NAMALWA (cell line): ENCODE measurements around the gene TMEM132D.

Source experiments
- DNase-seq: peaks from one replicate; pipeline ENCODE4 v3.0.0-alpha.2; 2015; ENCODE audit warnings: low spot score

TMEM132D gene

DNA sequence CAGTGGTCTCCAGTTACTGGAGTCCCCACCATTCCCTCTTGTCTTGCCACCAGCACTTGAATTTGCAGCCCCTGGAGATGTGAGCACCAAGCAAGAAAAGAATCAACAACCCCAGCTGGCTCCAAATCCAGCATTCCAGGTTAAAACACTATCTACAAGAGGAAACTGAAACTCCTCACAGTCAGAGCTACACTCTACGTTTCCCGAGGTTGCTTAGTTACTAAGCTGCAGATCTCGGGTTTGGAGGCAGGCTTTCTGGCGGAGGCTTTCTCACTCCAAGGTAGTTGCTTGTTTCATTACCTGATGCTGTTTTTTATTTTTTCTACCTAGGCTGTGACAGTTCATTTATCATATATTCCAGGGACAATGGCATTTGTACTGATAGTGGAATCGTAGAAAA is 802.4 kb downstream of the TMEM132D start:
- no peak for DNase-seq

DNA sequence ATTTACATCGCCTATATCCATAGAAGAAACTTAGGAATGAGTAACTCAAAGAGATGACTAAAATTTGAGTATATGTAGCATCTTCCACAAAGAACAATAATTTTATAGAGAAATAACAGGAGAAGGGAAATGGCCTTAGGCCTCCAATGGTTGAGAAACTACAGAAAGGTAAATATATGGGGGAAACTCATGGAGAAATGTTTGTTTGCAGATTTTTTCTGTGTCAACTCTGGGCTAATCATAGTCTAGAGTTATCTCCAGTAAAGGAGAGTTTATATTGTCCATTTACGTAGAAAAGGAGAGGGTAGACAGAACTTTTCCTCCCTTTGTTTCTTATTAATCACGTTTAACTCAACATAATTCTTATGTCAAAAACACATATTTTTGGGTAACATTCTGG is 806.4 kb downstream of the TMEM132D start:
- DNase-seq: no peak

DNA sequence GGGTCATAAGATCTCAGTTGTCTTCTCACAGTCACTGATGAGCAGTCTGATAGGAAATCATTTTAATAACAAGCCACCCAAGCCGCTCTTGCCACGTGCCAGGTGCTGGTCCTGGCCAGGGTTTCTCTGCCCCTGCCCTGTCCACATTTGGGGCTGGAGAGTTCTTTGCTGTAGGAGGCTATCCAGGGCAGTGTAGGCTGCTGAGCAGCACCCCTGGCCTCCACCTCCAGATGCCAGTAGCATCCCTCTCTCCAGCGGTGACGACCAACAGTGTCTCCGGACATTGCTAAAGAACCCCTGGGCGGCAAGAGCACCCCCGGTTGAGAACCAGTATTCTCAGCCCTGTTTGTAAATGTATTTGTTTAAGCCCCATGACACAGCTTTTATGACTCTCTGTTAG is 806.9 kb downstream of the TMEM132D start:
- DNase-seq: no peak

DNA sequence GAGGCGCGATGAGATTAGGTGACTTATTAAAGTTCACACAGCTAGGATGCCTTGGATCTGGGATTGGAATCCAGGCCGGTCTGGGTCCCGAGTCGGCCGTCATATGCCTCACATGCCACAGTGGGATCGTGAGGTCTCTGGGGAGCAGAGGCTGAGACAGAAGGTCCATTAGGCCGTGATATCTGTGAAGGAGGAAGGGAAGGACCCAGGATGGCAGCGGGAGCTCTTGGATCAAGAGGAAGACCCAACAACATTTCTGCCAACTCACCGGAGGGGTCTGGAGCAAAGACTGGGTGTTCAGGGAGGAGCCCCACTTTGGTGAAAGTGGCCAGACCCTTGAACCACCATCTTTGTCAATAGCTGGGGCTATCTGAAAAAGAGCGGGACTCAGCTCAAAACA is 807.6 kb downstream of the TMEM132D start:
- no peak for DNase-seq

DNA sequence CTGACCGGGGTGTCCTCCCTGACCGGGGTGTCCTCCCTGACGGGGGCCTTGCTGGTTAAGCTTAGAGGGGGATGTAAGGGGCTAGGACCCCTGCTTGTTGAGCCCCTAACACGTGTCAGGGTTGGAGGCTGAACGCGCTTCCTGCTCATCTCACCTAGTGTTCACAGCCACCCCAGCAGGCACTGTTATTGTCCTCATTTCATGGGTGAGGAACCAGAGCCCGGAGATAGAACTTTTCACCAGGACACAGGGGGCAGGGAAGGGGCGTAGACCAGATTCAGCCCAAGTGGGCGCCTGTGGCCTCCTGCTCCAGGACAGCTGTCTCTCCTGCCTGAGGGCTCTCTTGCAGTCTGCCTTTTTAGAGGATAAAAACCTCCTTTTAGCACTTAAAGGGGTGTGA is 814.2 kb downstream of the TMEM132D start:
- no peak for DNase-seq

DNA sequence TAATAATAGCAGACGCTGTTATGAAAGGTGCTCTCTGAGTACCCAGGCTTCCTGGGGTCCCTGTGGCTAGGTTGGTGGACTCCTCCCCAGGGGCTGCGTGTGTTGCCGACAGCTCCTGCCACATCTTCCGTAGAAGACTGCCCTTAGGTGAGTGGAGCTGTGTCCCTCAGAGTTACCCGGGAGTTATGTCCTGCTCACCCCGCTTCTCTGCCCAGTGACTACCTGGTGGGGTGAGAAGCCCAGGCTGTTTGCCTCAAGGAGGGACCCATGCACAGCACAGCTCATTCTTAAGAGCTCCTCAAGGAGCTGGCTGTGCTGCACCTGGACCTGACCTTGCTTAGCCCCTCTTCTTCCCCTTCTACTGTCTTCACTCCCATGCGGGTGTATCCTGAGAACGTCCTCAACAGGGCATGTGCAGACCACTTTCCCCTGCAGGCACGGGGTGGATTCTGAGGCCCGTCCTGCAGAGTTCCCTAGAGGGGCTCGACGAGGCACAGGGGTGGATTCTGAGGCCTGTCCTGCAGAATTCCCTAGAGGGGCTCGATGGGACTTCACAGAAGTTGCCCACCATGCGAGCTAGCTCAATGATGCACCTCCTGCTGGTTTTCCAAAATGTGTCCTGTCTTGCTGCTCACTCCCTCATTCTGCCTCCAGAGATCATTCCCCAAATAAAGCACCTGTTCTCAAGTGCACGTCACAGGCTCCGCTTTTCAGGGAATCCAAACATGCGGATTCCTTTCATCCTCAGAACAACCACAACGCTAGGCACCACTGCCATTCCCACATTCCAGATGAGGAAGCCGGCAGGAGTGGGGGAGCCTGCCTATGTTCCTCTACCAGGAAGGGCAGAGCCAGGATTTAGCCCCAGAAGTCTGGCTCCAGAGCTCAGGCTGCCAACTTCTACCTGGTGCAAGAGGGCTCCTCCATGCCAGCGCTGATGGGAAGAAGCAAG is 818.7 kb downstream of the TMEM132D start:
- DNase-seq: no peak

DNA sequence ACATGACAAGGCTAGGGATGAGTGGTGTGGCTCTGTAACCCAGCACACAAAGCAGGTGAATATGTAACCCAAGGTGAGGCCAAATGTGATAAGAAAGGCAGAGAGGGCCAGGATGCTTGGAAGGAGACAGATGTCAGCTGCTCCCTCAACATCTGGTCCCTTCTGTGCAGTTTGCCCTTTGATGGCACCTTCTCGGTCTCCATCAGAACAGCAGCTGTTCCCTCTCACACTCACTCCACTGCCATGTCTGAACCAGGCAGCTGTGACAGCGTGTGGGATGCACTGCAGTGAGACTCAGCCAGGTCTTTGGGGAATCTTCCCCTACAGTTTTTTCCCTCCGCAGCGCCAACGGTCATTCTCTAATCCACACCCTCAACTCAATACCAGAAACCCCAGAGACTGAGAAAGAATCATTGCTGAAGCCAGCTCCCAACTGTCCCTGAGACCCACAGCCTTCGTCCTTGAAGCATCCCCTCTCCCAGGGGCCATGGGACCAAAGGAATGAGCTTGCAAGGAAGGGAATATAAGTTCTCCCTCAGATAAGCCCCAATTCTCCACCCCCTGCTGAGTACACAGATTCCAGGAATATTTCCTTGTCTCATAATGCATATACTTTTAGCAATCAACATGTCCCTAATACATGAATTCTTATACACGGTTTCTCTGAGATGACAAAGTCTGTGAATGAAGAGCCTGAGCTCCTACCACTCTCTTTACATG is 820.5 kb downstream of the TMEM132D start:
- no peak for DNase-seq

DNA sequence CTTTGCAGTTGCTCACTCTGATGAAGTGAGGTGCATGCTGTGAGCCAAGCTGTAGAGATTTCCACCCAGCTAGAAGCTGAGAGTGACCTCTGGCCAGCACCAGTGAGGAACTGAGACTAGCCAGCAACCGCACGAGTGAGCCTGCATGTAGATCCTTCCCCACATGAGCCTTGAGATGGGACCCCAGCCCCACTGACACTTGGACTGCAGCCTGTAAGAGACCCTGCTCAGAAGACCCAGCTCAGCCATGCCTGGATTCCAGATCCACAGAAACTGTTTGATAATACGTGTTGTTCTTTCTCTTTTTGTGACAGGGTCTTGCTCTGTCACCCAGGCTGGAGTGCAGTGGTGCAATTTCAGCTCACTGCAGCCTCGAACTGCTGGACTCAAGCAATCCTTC is 821.4 kb downstream of the TMEM132D start:
- no peak for DNase-seq

DNA sequence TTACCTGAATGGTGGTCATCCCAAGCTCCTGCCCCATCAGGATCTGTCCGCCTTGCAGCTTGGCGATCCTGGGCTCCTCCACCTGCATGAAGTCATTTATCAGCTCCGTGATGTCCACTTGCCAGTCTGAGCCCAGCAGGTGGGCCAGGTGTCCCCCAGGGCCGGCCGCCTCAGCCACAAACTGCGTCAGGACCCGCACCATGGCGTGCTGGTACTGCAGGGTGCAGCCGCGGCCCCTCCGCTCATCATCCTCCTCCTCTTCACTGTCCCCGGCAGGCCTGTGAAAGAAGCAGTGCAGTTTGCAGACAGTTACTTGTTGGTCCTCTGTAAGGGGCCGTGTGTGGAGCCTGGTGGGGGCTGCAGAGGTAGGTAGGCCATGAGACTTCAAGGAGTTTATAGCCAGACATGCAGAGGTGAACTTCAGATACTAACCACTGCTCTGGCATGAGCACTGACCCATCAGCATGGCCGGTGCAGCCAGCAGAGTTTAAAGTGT is 822.0 kb downstream of the TMEM132D start:
- no peak for DNase-seq

DNA sequence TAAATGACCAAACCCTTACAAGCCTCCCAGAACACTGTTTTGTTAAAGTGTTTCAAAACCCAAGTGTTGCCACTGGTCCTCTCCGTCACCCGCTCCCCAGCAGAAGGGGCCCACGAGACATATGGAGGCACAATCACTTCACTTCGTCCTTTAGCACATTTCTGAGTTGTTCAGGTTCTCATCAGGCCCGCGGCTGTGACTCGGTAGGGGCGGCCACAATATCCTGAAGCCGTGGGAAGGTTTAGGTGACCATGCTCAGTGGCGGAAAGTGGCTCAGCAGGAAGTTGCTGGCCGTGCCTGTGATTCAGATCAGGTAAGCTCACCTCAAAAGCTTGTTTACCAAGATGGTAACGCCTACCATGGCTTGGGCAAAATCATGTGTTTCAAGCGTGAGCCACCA is 823.0 kb downstream of the TMEM132D start:
- DNase-seq: no peak

DNA sequence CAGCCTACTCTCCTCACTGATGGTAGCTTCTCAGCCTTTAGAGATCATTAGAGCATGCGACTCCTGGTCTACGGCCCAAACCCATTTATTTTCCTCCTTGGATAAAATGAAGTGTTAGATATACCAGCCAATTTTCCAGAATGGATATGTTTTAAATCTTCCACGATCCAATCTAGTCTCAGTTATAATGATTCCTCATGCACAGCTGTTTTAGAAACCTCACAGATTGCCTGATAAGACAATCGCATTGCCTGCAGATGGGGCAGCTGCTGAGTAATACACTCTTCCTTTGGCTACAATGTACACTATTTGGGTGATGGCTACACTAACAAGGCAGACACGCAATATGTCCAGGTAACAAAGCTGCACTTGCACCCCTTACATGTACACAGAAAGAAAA is 823.4 kb downstream of the TMEM132D start:
- no peak for DNase-seq

DNA sequence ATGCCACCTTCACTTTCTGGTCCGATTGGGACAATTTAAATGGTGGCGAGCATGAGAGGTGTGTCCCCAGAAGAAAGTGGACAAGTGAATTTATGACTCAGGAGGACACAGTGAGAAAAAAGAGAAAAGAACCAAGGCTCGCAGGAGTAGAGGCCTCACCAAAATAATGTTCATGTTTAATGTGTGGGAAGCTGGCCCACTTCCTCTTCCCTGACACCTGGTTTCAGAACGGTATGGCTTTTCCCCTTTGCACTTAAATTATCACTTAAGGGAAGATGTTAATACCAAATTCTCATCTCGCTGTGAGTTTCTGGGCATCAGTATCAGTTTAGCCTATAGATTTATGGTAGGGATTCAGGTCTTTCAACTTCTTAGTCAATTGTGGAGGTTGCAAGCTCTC is 824.1 kb downstream of the TMEM132D start:
- no peak for DNase-seq

DNA sequence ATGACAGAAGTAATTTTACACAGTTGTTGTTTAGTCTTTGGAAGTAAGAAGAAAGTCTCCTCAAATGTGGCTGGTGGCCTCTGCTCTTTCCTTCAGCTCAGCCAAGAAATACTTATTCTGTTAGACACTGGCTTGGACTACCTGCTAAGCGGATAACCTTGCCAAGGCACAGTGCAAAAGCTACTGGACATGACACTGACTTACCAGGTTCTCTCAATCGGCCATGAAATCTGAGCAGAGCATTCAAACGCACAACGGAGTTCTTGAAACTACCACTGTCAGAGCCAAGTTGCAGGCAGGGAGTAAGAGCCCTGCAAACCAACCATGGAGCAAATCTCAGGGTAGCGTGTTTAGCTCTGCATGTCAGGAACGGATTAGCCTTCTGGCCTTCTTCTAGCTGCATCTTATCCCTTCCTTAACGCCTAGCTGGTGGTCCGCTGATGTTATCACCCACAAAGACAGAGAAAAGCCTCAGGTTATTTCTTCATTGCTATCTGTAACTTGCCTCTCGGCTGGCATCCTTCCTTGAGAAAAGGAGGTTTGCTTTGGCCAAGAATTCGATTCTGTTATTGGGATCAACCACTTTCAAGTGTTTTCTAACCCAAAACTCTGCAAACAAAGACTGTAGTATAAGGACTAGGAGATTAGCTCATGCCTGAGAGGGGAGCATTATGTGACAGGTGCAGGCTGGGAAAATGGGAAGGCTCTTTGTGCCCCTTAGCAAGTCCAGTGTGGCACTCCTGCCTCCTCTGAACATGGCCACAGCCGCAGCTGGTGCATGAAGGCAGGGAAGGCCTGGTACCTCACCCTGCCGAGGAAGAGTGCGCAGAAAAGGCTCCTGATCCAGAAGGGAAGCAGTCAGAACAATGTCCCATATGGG is 827.1 kb downstream of the TMEM132D start:
- no peak for DNase-seq

DNA sequence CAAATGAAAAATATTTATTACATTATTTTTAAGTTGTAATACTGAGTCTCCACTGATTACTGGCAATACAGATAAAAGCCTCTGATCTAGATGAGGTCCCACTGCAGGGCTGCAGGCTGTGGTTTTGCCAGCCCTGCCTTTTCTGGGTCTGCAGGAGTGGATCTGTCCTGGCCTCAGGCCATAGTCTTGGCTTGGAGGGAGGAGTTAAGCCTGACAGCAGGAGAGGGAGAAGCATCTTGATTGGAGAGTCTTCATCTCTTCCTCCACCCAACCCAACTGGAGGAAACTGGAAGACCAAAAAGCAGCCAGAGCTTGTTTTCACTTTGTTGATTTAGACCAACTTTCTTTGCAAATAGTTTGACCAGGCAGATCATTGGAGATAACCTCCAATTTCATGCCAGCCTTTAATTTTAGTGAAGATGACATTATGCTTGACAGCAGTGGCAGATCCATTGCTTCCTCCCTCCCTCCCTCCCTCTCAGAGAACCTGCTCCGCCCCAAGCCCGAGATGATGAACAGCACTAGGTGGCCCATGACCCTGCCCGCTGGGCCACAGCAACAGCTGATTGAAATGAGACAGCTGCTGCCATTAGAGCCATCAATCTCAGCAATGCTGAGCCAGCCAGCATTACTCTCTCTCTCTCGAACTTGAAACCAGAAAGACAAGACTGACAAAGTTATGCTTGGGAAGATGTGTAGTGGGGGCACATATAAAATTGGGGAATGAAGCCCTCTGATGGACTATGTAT is 828.2 kb downstream of the TMEM132D start:
- DNase-seq: no peak

DNA sequence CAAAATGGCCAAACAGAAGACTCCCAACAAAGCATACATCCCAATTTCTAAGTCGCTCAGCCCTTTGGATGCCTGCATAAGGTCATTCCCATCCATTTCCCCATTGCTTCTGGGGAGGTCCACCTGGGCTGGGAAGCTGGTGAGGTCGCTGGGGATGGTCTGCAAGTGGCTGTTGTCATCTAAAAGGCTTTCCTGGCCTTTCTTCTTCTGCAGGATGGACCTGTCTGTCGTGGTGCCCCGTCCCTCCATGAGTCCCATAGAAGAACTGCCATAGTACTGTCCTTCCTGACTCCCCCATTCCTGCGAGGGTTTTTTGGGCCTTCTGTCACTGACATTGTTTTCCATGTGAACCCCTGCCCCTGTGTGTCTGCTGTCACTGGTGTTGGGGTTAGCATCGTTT is 829.4 kb downstream of the TMEM132D start:
- no peak for DNase-seq

DNA sequence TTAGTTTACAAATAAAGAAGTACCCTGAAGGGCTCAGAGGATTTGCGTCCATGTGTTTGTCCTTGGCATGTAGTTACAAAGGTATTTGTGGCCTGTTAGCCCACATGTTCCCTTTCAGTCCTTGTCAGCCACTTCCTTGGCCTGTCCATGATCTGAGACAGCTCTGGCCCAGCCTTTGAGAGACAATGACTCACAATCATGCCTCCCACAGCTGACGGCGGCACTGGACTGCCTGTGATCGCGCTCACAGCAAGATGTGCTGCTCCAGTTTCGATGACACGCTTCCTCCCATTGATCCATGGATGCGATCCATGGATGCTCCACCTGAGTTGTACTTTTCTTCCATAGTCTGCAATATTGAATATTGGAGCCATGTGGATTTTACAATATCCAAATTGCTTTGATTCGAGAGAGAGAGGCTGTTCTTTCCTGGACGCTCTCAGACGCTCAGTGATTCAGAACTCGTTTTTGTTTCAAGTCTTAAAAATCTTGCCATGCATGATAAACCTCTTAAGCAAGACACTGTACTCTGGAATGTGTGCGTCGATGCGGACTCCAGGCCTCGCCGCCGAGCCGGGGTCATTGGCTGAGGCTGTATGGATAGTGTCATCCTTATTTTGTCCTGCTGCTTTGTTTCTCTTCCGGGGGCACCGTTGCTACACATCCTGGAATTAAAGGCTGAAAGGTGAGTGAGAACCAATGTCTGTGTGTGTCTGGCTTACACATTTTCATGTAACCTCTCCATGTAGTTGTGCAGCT is 830.5 kb downstream of the TMEM132D start:
- DNase-seq: no peak

DNA sequence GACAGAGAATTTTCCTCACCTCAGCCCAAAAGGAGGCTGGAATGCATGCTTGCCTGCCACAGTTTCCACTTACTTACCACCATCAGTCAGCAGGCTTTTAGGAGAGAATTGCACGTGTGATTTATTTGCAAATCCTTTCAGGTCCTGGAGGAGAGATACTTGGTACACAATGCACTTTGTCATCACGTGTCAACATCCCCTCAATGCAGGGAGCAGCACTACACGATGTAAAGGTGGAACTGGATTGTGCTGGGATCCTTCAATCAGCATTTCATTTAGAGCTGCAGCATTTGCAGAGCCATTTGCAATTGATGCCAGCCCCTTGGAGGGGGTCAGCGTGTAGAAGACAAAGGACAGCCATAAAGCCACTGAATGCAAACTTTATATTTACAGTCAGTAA is 832.5 kb downstream of the TMEM132D start:
- DNase-seq: no peak

DNA sequence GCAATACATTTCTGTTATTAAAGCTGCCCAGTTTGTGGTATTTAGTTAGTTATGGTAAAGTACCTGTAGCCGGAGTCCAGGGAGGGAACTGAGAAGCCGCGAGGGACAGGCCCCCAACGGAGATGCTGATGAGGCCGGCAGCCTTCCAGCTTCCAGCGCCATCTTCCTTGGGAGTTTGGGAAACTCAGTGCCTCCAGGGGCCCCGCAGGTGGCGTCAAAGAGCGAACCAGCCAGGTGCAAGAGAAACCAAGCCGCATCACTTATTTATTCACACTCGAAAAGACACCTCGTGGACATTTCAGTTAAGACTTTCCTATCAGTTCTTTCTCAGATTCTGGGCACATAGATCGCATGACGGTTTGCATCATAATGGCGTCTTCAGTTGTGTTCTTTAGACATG is 833.9 kb downstream of the TMEM132D start:
- no peak for DNase-seq

DNA sequence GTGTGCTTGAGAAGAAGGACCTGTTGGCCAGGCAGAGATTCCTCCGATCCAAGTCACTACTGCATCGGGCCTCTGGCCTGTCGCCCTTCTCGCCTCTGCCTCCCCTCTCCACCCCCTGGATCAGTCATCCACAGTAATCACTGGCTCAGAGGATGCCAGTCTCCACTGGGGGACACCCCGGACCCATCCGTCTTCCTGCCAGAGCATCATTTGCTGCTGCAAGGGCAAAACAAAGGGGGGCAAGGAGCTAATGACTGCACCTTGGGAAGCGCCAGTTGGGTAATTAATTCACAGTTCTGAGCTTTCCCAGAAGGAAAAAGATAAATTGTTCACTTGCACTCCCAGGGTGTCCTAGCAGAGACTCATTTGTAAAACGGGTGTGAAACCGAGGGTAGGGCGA is 835.1 kb downstream of the TMEM132D start:
- DNase-seq: no peak

DNA sequence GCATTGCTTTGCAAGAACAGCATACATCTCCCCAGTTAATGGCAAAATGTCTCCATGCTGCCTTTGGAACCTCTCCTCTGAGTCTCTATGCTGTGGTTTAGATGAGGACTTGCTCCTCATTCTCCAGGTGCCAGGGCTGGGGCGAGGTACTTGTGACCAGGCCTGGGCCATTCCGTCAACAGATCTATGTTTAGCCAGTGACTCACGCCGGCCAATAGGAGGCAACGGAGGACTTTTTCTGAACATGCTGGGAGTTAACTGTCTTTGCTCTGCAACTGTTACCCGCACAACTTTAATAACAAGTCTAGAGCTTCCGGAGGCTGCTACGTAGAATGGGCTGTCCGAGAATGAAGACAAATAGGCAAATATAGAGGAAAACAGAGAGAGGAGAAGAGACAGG is 836.3 kb downstream of the TMEM132D start:
- DNase-seq: peak; percentile 5
